Measurements from ENCODE around the gene AKAP11. TPM values are rescaled to one million over a fixed set of nuclear protein-coding genes. Genes with fewer than 3 reads are reported as not detected.

AKAP11 gene
- total and polyA plus RNA-seq, 4 donors: 35.5 to 114 (median 48.0) TPM

- WGBS (ENCODE audit: insufficient coverage): 100% methylated on average over 4 of the region's 8 CpGs
- no peak for DNase-seq (ENCODE audit: low read depth in 4 of 6, low spot score in 6 of 6)
Measured at GRCh38 chr13:42246541-42246940, 25.4 kb upstream of the AKAP11 start.

DNA sequence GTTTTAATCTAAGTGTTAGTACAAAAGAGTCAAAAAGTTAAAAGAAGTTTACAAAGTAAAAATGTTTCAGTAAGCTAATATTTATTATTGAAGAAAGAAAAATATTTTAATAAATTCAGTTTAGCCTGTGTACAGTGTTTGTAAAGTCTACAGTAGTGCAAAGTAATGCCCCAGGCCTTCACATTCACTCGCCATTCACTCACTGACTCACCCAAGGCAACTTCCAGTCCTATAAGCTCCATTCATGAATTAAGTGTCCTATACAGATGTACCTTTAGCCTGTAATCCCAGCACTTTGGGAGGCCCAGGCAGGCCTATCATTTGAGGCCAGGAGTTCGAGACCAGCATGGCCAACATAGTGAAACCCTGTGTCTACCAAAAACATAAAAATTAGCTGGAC is 24.1 kb upstream of the AKAP11 start:
- Histone ChIP-seq H3K4me3 (ENCODE audit: low read depth, low read length) (no peak overlapping the region), H3K27ac (ENCODE audit: low read depth, low read length) (no peak overlapping the region), H3K9me3 (ENCODE audit: control insufficient read depth, insufficient read depth, low read length) (no peaks in the 10 kb centered on the region), H3K4me1 (ENCODE audit: control insufficient read depth, insufficient read depth, low read length) (no peaks in the 10 kb centered on the region), H3K27me3 (ENCODE audit: control insufficient read depth, insufficient read depth, low read length) (no peaks in the 10 kb centered on the region), H3K36me3 (ENCODE audit: control insufficient read depth, insufficient read depth, low read length) (no peaks in the 10 kb centered on the region)
- 43% methylated on average over 2 of the region's 2 CpGs for WGBS (ENCODE audit: insufficient coverage)
- DNase-seq (ENCODE audit: low read depth in 4 of 6, low spot score in 6 of 6): no peak

More at GRCh38 chr13:42246541-42246940, 25.4 kb upstream of the AKAP11 start:
- Histone ChIP-seq H3K9me3 (ENCODE audit: control insufficient read depth, insufficient read depth, low read length) (no peaks in the 10 kb centered on the region), H3K27me3 (ENCODE audit: control insufficient read depth, insufficient read depth, low read length) (no peaks in the 10 kb centered on the region), H3K4me3 (ENCODE audit: low read depth, low read length) (no peak overlapping the region), H3K4me1 (ENCODE audit: control insufficient read depth, insufficient read depth, low read length) (no peaks in the 10 kb centered on the region), H3K27ac (ENCODE audit: low read depth, low read length) (no peak overlapping the region), H3K36me3 (ENCODE audit: control insufficient read depth, insufficient read depth, low read length) (no peaks in the 10 kb centered on the region)

GRCh38 chr13:42255886-42256285 is 16.1 kb upstream of the AKAP11 start:
- H3K27me3 ChIP-seq (ENCODE audit: control insufficient read depth, insufficient read depth, low read length): no peaks in the 10 kb centered on the region
- H3K27ac ChIP-seq (ENCODE audit: low read depth, low read length): no peak overlapping the region
- H3K4me3 ChIP-seq (ENCODE audit: low read depth, low read length): no peak overlapping the region
- 72% methylated on average over 5 of the region's 5 CpGs for WGBS (ENCODE audit: insufficient coverage)
- H3K36me3 ChIP-seq (ENCODE audit: control insufficient read depth, insufficient read depth, low read length): no peaks in the 10 kb centered on the region
- no peaks in the 10 kb centered on the region for H3K4me1 ChIP-seq (ENCODE audit: control insufficient read depth, insufficient read depth, low read length)
- DNase-seq (ENCODE audit: low read depth in 4 of 6, low spot score in 6 of 6): no peak
- H3K9me3 ChIP-seq (ENCODE audit: control insufficient read depth, insufficient read depth, low read length): no peaks in the 10 kb centered on the region

DNA sequence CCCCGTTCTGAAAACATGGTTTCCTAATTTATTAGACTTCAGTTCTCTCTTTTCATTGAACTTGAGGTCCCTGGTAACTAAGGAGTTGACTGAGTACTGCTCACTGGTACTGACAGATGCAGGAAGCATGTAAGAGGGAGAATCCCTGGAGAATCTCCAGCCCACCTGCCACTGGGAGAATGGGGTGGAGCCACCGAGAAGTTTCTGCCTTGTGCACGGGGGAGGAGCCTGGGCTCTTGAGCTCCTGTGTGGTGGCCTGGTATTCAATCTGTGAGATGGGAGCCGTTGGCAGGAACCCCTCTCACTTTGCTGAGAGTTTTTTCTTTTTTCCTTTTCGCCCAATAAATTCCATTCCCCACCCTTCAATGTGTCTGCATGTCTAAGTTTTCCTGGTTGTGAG is 13.2 kb upstream of the AKAP11 start:
- no CpG with 5 or more reads among the region's 5 CpGs for WGBS (ENCODE audit: insufficient coverage)
- Histone ChIP-seq H3K9me3 (ENCODE audit: control insufficient read depth, insufficient read depth, low read length) (no peaks in the 10 kb centered on the region), H3K4me1 (ENCODE audit: control insufficient read depth, insufficient read depth, low read length) (no peaks in the 10 kb centered on the region), H3K36me3 (ENCODE audit: control insufficient read depth, insufficient read depth, low read length) (no peaks in the 10 kb centered on the region), H3K27me3 (ENCODE audit: control insufficient read depth, insufficient read depth, low read length) (no peaks in the 10 kb centered on the region), H3K4me3 (ENCODE audit: low read depth, low read length) (no peak overlapping the region), H3K27ac (ENCODE audit: low read depth, low read length) (no peak overlapping the region)
- DNase-seq (ENCODE audit: low read depth in 4 of 6, low spot score in 6 of 6): no peak

- no peak overlapping the region for H3K4me3 ChIP-seq (ENCODE audit: low read depth, low read length)
- DNase-seq (ENCODE audit: low read depth in 4 of 6, low spot score in 6 of 6): no peak
- WGBS (ENCODE audit: insufficient coverage): 88% methylated on average over 4 of the region's 4 CpGs
- no peaks in the 10 kb centered on the region for H3K36me3 ChIP-seq (ENCODE audit: control insufficient read depth, insufficient read depth, low read length)
- no peak overlapping the region for H3K27ac ChIP-seq (ENCODE audit: low read depth, low read length)
- no peaks in the 10 kb centered on the region for H3K27me3 ChIP-seq (ENCODE audit: control insufficient read depth, insufficient read depth, low read length)
- H3K4me1 ChIP-seq (ENCODE audit: control insufficient read depth, insufficient read depth, low read length): no peaks in the 10 kb centered on the region
- H3K9me3 ChIP-seq (ENCODE audit: control insufficient read depth, insufficient read depth, low read length): no peaks in the 10 kb centered on the region
Measured at GRCh38 chr13:42259515-42259914, 12.4 kb upstream of the AKAP11 start.

GRCh38 chr13:42260903-42261654 is 10.9 kb upstream of the AKAP11 start:
- Histone ChIP-seq H3K4me1 (ENCODE audit: control insufficient read depth, insufficient read depth, low read length) (no peaks in the 10 kb centered on the region), H3K4me3 (ENCODE audit: low read depth, low read length) (no peak overlapping the region), H3K27ac (ENCODE audit: low read depth, low read length) (no peak overlapping the region), H3K27me3 (ENCODE audit: control insufficient read depth, insufficient read depth, low read length) (no peaks in the 10 kb centered on the region), H3K36me3 (ENCODE audit: control insufficient read depth, insufficient read depth, low read length) (no peaks in the 10 kb centered on the region), H3K9me3 (ENCODE audit: control insufficient read depth, insufficient read depth, low read length) (no peaks in the 10 kb centered on the region)
- WGBS (ENCODE audit: insufficient coverage): 93% methylated on average over 3 of the region's 8 CpGs
- no peak for DNase-seq (ENCODE audit: low read depth in 4 of 6, low spot score in 6 of 6)

GRCh38 chr13:42266473-42266872 is 5.5 kb upstream of the AKAP11 start:
- no peaks in the 10 kb centered on the region for H3K36me3 ChIP-seq (ENCODE audit: control insufficient read depth, insufficient read depth, low read length)
- DNase-seq (ENCODE audit: low read depth in 4 of 6, low spot score in 6 of 6): no peak
- WGBS (ENCODE audit: insufficient coverage): 71% methylated on average over 1 of the region's 3 CpGs
- H3K9me3 ChIP-seq (ENCODE audit: control insufficient read depth, insufficient read depth, low read length): no peaks in the 10 kb centered on the region
- no peaks in the 10 kb centered on the region for H3K27me3 ChIP-seq (ENCODE audit: control insufficient read depth, insufficient read depth, low read length)
- no peak overlapping the region for H3K4me3 ChIP-seq (ENCODE audit: low read depth, low read length)
- peaks cover 3% of the 10 kb centered on the region for H3K4me1 ChIP-seq (ENCODE audit: control insufficient read depth, insufficient read depth, low read length)
- no peak overlapping the region for H3K27ac ChIP-seq (ENCODE audit: low read depth, low read length)

DNA sequence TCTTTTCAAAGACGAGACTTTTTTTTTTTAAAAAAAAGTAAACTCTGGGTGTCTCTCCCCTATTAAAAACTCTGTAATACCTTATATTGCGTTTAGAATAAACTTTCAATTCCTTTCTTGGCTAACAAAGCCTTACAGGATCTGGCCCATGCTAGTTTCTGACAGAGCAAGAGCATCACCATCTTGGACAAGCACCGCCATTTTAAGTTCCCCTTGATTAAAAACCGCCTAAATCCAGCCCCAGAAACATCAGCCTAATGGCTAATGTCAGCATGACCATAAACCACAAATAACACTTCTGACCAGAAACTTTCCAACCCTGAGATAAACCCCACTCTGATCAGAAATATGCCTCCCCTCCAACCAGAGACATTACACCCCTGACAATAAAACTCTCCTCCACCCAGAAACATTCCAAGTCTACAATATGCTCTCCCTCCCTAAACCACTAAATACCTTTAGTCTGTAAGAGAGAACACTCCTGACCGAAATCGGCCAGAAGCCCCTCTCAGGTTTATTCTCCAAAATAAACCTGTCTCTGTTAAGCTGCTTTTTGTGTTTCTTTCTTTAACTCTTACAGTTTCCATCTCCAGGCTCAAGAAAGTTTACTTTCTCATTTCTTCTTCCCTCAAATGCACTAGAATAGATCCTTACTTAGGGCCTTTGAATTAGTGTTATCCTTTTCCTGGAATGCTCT is 1.6 kb upstream of the AKAP11 start:
- no peak overlapping the region for H3K27ac ChIP-seq (ENCODE audit: low read depth, low read length)
- DNase-seq (ENCODE audit: low read depth in 4 of 6, low spot score in 6 of 6): no peak
- no peaks in the 10 kb centered on the region for H3K36me3 ChIP-seq (ENCODE audit: control insufficient read depth, insufficient read depth, low read length)
- H3K9me3 ChIP-seq (ENCODE audit: control insufficient read depth, insufficient read depth, low read length): no peaks in the 10 kb centered on the region
- H3K4me1 ChIP-seq (ENCODE audit: control insufficient read depth, insufficient read depth, low read length): peaks cover 6% of the 10 kb centered on the region
- 98% methylated on average over 6 of the region's 6 CpGs for WGBS (ENCODE audit: insufficient coverage)
- H3K4me3 ChIP-seq (ENCODE audit: low read depth, low read length): no peak overlapping the region
- H3K27me3 ChIP-seq (ENCODE audit: control insufficient read depth, insufficient read depth, low read length): no peaks in the 10 kb centered on the region

DNA sequence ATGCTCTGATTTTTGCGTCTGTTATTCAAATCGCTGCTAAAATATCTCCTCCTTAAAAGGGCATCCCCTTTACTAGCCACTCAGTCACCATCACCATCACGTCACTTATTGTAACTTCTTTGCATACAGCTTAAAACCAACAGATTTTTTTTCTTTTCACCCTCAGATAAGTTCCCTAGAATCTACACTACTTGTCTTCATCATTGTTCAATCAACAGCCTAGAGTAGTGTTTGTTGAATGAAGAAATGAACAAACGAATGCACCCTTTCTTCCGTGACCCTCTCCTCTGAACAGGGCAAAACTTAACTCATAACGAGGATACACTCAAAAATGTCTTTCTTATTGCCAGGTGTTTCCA is 1.1 kb upstream of the AKAP11 start:
- H3K4me1 ChIP-seq (ENCODE audit: control insufficient read depth, insufficient read depth, low read length): peaks cover 6% of the 10 kb centered on the region
- H3K27ac ChIP-seq (ENCODE audit: low read depth, low read length): peak overlapping the region; percentile 98
- no peaks in the 10 kb centered on the region for H3K36me3 ChIP-seq (ENCODE audit: control insufficient read depth, insufficient read depth, low read length)
- DNase-seq (ENCODE audit: low read depth in 4 of 6, low spot score in 6 of 6): no peak
- 86% methylated on average over 5 of the region's 6 CpGs for whole genome bisulfite sequencing (ENCODE audit: insufficient coverage)
- H3K4me3 ChIP-seq (ENCODE audit: low read depth, low read length): peak overlapping the region; percentile 91
- H3K9me3 ChIP-seq (ENCODE audit: control insufficient read depth, insufficient read depth, low read length): no peaks in the 10 kb centered on the region
- no peaks in the 10 kb centered on the region for H3K27me3 ChIP-seq (ENCODE audit: control insufficient read depth, insufficient read depth, low read length)
